ENCODE measurements around the gene STIM2. TPM values are rescaled to one million over a fixed set of nuclear protein-coding genes. Genes with fewer than 3 reads are reported as not detected.

Gene STIM2
- total and polyA plus RNA-seq, 9 of the 15 experiments (the other 6 are each of a cell fraction or from before 2014, with no cell fraction given): 7.2 to 26.8 (median 15.4) TPM

- TF ChIP-seq CREB3L1 (IDR thresholded peaks at IDR 0.05; ENCODE audit: borderline replicate concordance, low read depth) (no peak), RUNX1 (IDR thresholded peaks at IDR 0.05; ENCODE audit: low read depth) (no peak), ILF3 (IDR thresholded peaks at IDR 0.05; ENCODE audit: borderline replicate concordance) (no peak)
Measured at GRCh38 chr4:26815706-26816105, 44.9 kb upstream of the STIM2 start (continued).

- Histone ChIP-seq H3K4me2 (ENCODE audit: insufficient read depth, low read length) (no peak overlapping the region), H3K9me1 (ENCODE audit: control insufficient read depth, insufficient read depth, low read length) (no peaks in the 10 kb centered on the region), H3K79me2 (ENCODE audit: control insufficient read depth, insufficient read depth, low read length) (no peaks in the 10 kb centered on the region), H3K27me3 (ENCODE audit: control insufficient read depth in 2 of 2, insufficient read depth in 2 of 2, low read length in 2 of 2) (no peaks in the 10 kb centered on the region), H3K9ac (ENCODE audit: insufficient read depth in 1 of 2, low read depth in 2 of 2, low read length in 2 of 2) (no peak overlapping the region), H2AFZ (ENCODE audit: low read depth, low read length) (no peak overlapping the region), H3K9me3 (replicated peaks; ENCODE audit: control insufficient read depth, insufficient read depth, low read depth, low read length) (no peaks in the 10 kb centered on the region; the same call in 1 of the 2 replicates), H3K27ac (ENCODE audit: extremely low read depth, low read depth, low read length) (no peak overlapping the region), H3K36me3 (ENCODE audit: control insufficient read depth, insufficient read depth, low read length) (no peaks in the 10 kb centered on the region), H3K4me1 (replicated peaks in 1 of 2; ENCODE audit: control insufficient read depth in 2 of 2, insufficient read depth in 2 of 2, low read length in 2 of 2) (no peaks in the 10 kb centered on the region), H4K20me1 (replicated peaks; ENCODE audit: control insufficient read depth, insufficient read depth, low read length) (no peaks in the 10 kb centered on the region), H3K4me3 (no peak overlapping the region)
- DNase-seq (ENCODE audit: extremely low read depth in 1 of 4, low spot score in 3 of 4): no peak
- ChIA-PET POLR2A (no interaction called here), CTCF (ENCODE audit: low intra/inter-chr PET ratio) (no interaction called here)
- in situ Hi-C loops (cut with MboI): no loop called here
- ATAC-seq: no peak
- WGBS (ENCODE audit: insufficient coverage, low coverage, missing lambda C conversion rate): 17% methylated on average over 4 of the region's 4 CpGs
- no TSS peak for BruUV-seq (replicated peaks)
- TF ChIP-seq HDAC2 (IDR thresholded peaks at IDR 0.05) (no peak), FOXK2 (conservative IDR thresholded peaks at IDR 0.05 in 1 of 2, IDR thresholded peaks at IDR 0.05 in 1 of 2; ENCODE audit: low read depth in 2 of 2) (no peak), ZNF655 (CRISPR knock-in tag; IDR thresholded peaks at IDR 0.05) (no peak), NFRKB (IDR thresholded peaks at IDR 0.05; ENCODE audit: low read depth) (no peak), CBFB (CRISPR knock-in tag; IDR thresholded peaks at IDR 0.05) (no peak), E2F1 (CRISPR knock-in tag; IDR thresholded peaks at IDR 0.05) (no peak), MLLT1 (IDR thresholded peaks at IDR 0.05) (no peak), HCFC1 (IDR thresholded peaks at IDR 0.05; ENCODE audit: low read depth, low read length) (no peak)
- FAIRE-seq: no peak
- intact Hi-C loops (cut with micrococcal nuclease): no loop called here
Measured at GRCh38 chr4:26819026-26819425, 41.6 kb upstream of the STIM2 start.

Measured in K562 (cell line).